ENCODE data around the gene ACOXL.

The ACOXL gene

DNA sequence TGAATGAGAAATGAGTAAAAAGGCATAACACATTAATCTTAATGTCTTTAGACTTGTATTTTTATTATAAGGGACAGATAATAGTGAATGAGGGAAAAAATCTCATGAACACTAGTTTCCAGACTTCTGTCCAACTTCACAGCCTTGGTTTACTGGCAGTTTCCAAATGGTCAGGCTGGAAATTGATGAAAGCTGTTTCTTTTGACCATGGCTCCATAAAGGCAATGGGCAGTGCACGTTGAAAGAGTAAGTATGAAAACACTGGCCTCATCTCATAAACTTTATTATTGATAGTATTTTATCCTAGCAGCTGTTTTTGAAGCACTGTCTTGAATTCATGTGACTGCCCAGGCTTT is 411.4 kb downstream of the ACOXL start:
- CTCF ChIA-PET = interaction anchor here (0.6 to 1.4 kb wide), 4 partner anchors 11 to 62 kb away, joined by 3 to 4 read pairs (median 3); no protein-coding TSS in a partner anchor
- POLR2A ChIA-PET = interaction anchor here (0.7 kb wide), 1 partner anchor 17 kb away, joined by 3 read pairs; no protein-coding TSS in a partner anchor
- no peak for DNase-seq (ENCODE audit: low read depth, low spot score)
- no peak for TF ChIP-seq CTCF (IDR thresholded peaks at IDR 0.05; ENCODE audit: insufficient read depth, low read length, missing control alignments)
- no peak overlapping the region for H3K4me3 ChIP-seq (ENCODE audit: low read depth, low read length)

DNA sequence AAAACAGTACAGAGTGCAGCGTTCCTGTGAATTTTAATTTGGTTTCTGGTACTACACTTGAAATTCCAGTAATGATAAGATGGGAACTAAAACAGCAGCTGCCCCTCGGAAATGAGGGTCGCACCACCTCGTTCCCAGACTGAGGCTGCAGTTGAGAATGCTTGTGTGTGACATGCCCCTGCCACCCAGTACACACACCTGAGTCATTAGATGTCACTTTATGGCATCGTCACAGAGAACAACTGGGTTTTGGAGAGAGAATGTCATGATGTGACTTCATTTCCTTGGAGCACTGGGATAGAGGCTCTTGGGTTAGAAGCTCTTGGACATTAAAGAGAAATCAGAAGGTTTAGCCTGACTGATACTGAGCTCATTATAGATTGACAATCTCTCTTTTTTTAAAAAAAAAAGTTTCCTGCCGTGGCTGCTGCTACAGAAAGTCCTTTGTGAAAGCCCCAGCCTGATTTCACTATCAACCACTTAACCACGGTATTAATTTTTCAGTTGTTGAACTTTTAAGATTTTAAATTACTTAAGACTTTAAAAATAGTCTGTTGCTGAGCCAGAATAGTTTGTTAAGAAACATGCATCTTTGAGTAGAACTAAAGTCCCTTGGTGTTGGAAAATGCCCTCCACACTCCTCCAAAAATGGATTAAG is 412.9 kb downstream of the ACOXL start:
- ChIA-PET POLR2A (no interaction called here), CTCF (interaction anchor here (1.4 kb wide), 1 partner anchor 60 kb away, joined by 3 read pairs; no protein-coding TSS in a partner anchor)
- DNase-seq (ENCODE audit: low read depth, low spot score) = no peak
- no peak overlapping the region for H3K4me3 ChIP-seq (ENCODE audit: low read depth, low read length)
- no peak for TF ChIP-seq CTCF (IDR thresholded peaks at IDR 0.05; ENCODE audit: insufficient read depth, low read length, missing control alignments)

DNA sequence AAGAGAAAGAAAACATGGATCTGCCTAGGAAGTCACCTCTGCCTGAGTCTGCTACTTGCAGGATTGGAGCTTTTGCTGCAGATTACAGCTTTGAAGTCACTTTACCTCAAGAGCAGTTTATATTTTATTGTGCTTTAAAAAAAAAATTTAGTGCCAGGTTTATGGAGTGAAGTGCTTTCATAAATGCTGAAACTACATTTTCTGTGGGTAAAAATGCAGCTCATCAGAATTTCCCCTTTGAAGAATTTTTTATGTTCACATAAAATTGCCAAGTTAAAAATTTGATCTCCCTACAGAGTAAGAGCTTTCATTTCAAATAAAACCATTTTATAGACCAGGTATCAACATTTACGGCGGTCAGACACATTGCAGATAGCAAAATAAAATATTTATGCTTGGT is 413.6 kb downstream of the ACOXL start:
- TF ChIP-seq CTCF (IDR thresholded peaks at IDR 0.05; ENCODE audit: insufficient read depth, low read length, missing control alignments) = no peak
- H3K4me3 ChIP-seq (ENCODE audit: low read depth, low read length) = no peak overlapping the region
- no peak for DNase-seq (ENCODE audit: low read depth, low spot score)
- ChIA-PET POLR2A (no interaction called here), CTCF (no interaction called here)

- TF ChIP-seq CTCF (IDR thresholded peaks at IDR 0.05; ENCODE audit: insufficient read depth, low read length, missing control alignments) = no peak
- CTCF ChIA-PET = interaction anchor here (0.7 to 1.7 kb wide), 3 partner anchors 11 to 31 kb away, joined by 3 to 4 read pairs (median 3); no protein-coding TSS in a partner anchor
- POLR2A ChIA-PET = no interaction called here
- no peak for DNase-seq (ENCODE audit: low read depth, low spot score)
- no peak overlapping the region for H3K4me3 ChIP-seq (ENCODE audit: low read depth, low read length)
Measured at GRCh38 chr2:111148225-111148873, 416.0 kb downstream of the ACOXL start.

DNA sequence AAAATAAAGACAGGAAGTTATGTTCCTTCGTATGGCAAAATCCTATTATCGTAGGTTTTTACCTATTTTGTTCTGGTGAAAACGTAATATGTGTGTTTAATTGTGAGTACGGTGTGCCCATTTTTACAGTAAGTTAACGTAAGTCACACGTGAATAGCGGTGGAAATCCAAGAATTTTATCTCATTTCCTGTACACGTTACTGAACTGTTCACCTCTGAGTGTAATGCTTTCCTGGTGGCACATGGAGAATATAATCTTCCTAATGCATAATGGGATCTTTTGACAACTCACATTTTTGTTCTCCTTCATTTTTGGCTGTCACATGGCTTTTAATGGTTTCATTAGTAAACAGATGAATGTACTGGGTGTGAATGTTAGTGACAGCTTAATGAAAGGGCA is 416.6 kb downstream of the ACOXL start:
- ChIA-PET CTCF (interaction anchor here (1.7 kb wide), 1 partner anchor 32 kb away, joined by 4 read pairs; no protein-coding TSS in a partner anchor), POLR2A (no interaction called here)
- TF ChIP-seq CTCF (IDR thresholded peaks at IDR 0.05; ENCODE audit: insufficient read depth, low read length, missing control alignments) = no peak
- DNase-seq (ENCODE audit: low read depth, low spot score) = no peak
- no peak overlapping the region for H3K4me3 ChIP-seq (ENCODE audit: low read depth, low read length)

- TF ChIP-seq CTCF (IDR thresholded peaks at IDR 0.05; ENCODE audit: insufficient read depth, low read length, missing control alignments) = no peak
- no peak overlapping the region for H3K4me3 ChIP-seq (ENCODE audit: low read depth, low read length)
- no peak for DNase-seq (ENCODE audit: low read depth, low spot score)
- CTCF ChIA-PET = no interaction called here
- POLR2A ChIA-PET = no interaction called here
Measured at GRCh38 chr2:111149882-111150455, 417.6 kb downstream of the ACOXL start.

Data from AG04449 (cell line).